HCT116 (cell line): Measurements from ENCODE around the gene GDPD5. TPM values are rescaled to one million over a fixed set of nuclear protein-coding genes. Genes with fewer than 3 reads are reported as not detected.

Experiments
- ATAC-seq: fragments of 200-7000 bp; cut with Tn5 transposase; 2 replicates; pipeline ENCODE4 v1.9.1; 2020; ENCODE audit warnings: mild to moderate bottlenecking, moderate library complexity
- BruUV-seq: library from RNA; stranded (reverse); fragments of 400-500 nt; replicated peaks from 2 replicates; lab custom pipeline; 2021; lab: Mats Ljungman, UMichigan
- CTCF ChIA-PET: fragments of 300-600 bp; sonication (Branson Sonifier 250); formaldehyde crosslinking; loops from one replicate; lab custom pipeline; 2021; ENCODE audit warnings: antibody characterized with exemption; lab: Charles Lee
- POLR2A ChIA-PET: fragments of 300-600, 350-600 bp; sonication (Branson Sonifier 250); formaldehyde crosslinking; loops from one replicate; lab custom pipeline; 2021; ENCODE audit warnings: antibody characterized with exemption; lab: Charles Lee
- RAD21 ChIA-PET, 2 experiments: fragments of 300-600 bp; sonication (Branson Sonifier 250); formaldehyde crosslinking; loops; one replicate each; lab custom pipeline; 2023; ENCODE audit warnings: low total read pairs in 2 of 2; ENCODE audit not compliant: uncharacterized antibody in 2 of 2, unreplicated experiment in 2 of 2, low non-redundant PET in 1 of 2; lab: Charles Lee
- DNase-seq: peaks from one replicate; pipeline ENCODE4 v3.0.0-alpha.2; 2010; ENCODE audit warnings: low read depth, low spot score
- H2AFZ ChIP-seq: fragments of 200-600 bp; shearing (Covaris generic), sonication (generic); 2 replicates; pipeline ENCODE4 v1.6.1; 2017; ENCODE audit warnings: low read depth, mixed run types, mixed read lengths, antibody characterized with exemption, low read length; ENCODE audit not compliant: poor library complexity, severe bottlenecking
- H3K27ac ChIP-seq: 2 replicates; pipeline ENCODE4 v1.5.1; 2012; ENCODE audit warnings: low read depth, low read length
- H3K27me3 ChIP-seq: fragments of 200-600 bp; sonication (generic); 2 replicates; pipeline ENCODE4 v1.6.1; 2016; ENCODE audit warnings: mixed run types, low read length, mixed read lengths; ENCODE audit not compliant: insufficient read depth
- H3K36me3 ChIP-seq, 2 experiments: fragments of 200-500 bp in 1 of 2; fragments of 200-600 bp in 1 of 2; sonication (Bioruptor generic) in 1 of 2; sonication (generic) in 1 of 2; 2 replicates each; pipeline versions ENCODE4 v1.5.1 to v1.6.1; 2014 to 2016; ENCODE audit warnings: low read length in 2 of 2, inconsistent platforms in 1 of 2, mixed read lengths in 1 of 2, mixed run types in 1 of 2; ENCODE audit not compliant: insufficient read depth in 2 of 2, control insufficient read depth in 1 of 2
- H3K4me1 ChIP-seq, 2 experiments: fragments of 200-600 bp in 1 of 2; sonication (generic) in 1 of 2; 2 replicates each; pipeline versions ENCODE4 v1.5.1 to v1.6.1; 2012 to 2017; ENCODE audit warnings: low read length in 2 of 2, inconsistent platforms in 1 of 2, mild to moderate bottlenecking in 1 of 2, mixed read lengths in 1 of 2, mixed run types in 1 of 2, moderate library complexity in 1 of 2; ENCODE audit not compliant: insufficient read depth in 2 of 2, control insufficient read depth in 1 of 2
- H3K4me2 ChIP-seq: fragments of 200-600 bp; sonication (generic); 2 replicates; pipeline ENCODE4 v1.6.1; 2017; ENCODE audit warnings: mixed run types, low read length, mixed read lengths
- H3K4me3 ChIP-seq, 2 experiments: fragments of 200-600 bp in 1 of 2; sonication (generic) in 1 of 2; replicated peaks in 1 of 2; 2 replicates each; pipeline ENCODE4 v1.5.1; 2011 to 2016; ENCODE audit warnings: low read length in 2 of 2, control low read depth in 1 of 2, low read depth in 1 of 2, mild to moderate bottlenecking in 1 of 2, mixed read lengths in 1 of 2, mixed run types in 1 of 2
- H3K79me2 ChIP-seq: fragments of 200-600 bp; sonication (generic); 2 replicates; pipeline ENCODE4 v1.6.1; 2017; ENCODE audit warnings: mild to moderate bottlenecking, mixed run types, low read length, moderate library complexity, mixed read lengths; ENCODE audit not compliant: insufficient read depth
- H3K9ac ChIP-seq: fragments of 200-600 bp; sonication (generic); 2 replicates; pipeline ENCODE4 v1.6.1; 2016; ENCODE audit warnings: low read length, mixed read lengths
- H3K9me2 ChIP-seq: fragments of 200-600 bp; sonication (generic), shearing (Covaris generic); 2 replicates; pipeline ENCODE4 v1.6.1; 2017; ENCODE audit warnings: mixed run types, mild to moderate bottlenecking, moderate library complexity; ENCODE audit not compliant: insufficient read depth
- H3K9me3 ChIP-seq, 2 experiments: fragments of 200-500 bp in 1 of 2; fragments of 200-600 bp in 1 of 2; sonication (Bioruptor generic) in 1 of 2; sonication (generic) in 1 of 2; 2 replicates each; pipeline ENCODE4 v1.6.1; 2014 to 2017; ENCODE audit warnings: low read length in 2 of 2, mixed read lengths in 2 of 2, inconsistent platforms in 1 of 2, low read depth in 1 of 2, mild to moderate bottlenecking in 1 of 2, mixed run types in 1 of 2, moderate library complexity in 1 of 2; ENCODE audit not compliant: control insufficient read depth in 1 of 2, insufficient read depth in 1 of 2
- H4K20me1 ChIP-seq: fragments of 200-600 bp; sonication (generic), shearing (Covaris generic); 2 replicates; pipeline ENCODE4 v1.6.1; 2017; ENCODE audit warnings: mixed run types, mild to moderate bottlenecking, moderate library complexity; ENCODE audit not compliant: insufficient read depth
- CEBPB ChIP-seq: IDR thresholded peaks from 2 replicates; pipeline ENCODE4 v1.6.1; 2012; ENCODE audit warnings: low read depth
- CTCF ChIP-seq, 3 experiments: fragments of 200-600 bp in 1 of 3; sonication (generic) in 1 of 3; IDR thresholded peaks in 2 of 3; conservative IDR thresholded peaks in 1 of 3; 2 replicates each; pipeline ENCODE4 v1.5.1; 2012 to 2017; ENCODE audit warnings: low read depth in 2 of 3, low read length in 2 of 3, antibody characterized with exemption in 1 of 3, borderline replicate concordance in 1 of 3, control low read depth in 1 of 3, mild to moderate bottlenecking in 1 of 3, mixed read lengths in 1 of 3, mixed run types in 1 of 3, moderate library complexity in 1 of 3; ENCODE audit not compliant: insufficient read depth in 1 of 3
- EGR1 ChIP-seq: IDR thresholded peaks from 2 replicates; pipeline ENCODE4 v1.6.1; 2012; ENCODE audit warnings: low read depth
- EZH2 ChIP-seq: fragments of 200-600 bp; sonication (generic); IDR thresholded peaks from 2 replicates; pipeline ENCODE4 v1.6.1; 2017; ENCODE audit warnings: antibody characterized with exemption, mixed run types
- EZH2phosphoT487 ChIP-seq: fragments of 200-600 bp; IDR thresholded peaks from 2 replicates; pipeline ENCODE4 v1.6.1; 2018; ENCODE audit warnings: antibody characterized with exemption, borderline replicate concordance
- FOSL1 ChIP-seq: IDR thresholded peaks from 2 replicates; pipeline ENCODE4 v1.6.1; 2012; ENCODE audit warnings: low read depth
- POLR2A ChIP-seq: IDR thresholded peaks from 2 replicates; pipeline ENCODE4 v1.7.0; 2011; ENCODE audit warnings: borderline replicate concordance; ENCODE audit not compliant: insufficient read depth, insufficient read length; ENCODE audit errors: extremely low read depth
- POLR2AphosphoS5 ChIP-seq: IDR thresholded peaks from 2 replicates; pipeline ENCODE4 v1.6.1; 2011; ENCODE audit warnings: mild to moderate bottlenecking, low read depth, low read length, moderate library complexity
- RAD21 ChIP-seq: IDR thresholded peaks from 2 replicates; pipeline ENCODE4 v1.6.1; 2012; ENCODE audit warnings: low read depth, mild to moderate bottlenecking
- intact Hi-C: fragments of 100-400 bp; cut with micrococcal nuclease; formaldehyde crosslinking; loops from 2 replicates; pipeline ENCODE4 v1.10.0; 2022
- total RNA-seq: library from RNA; stranded (reverse); gene quantifications from one replicate; pipeline ENCODE4 v1.2.1, GENCODE V29; 2021; ENCODE audit not compliant: unreplicated experiment

The GDPD5 gene
- total RNA-seq, 1 experiment from 2014 or later, result 27.5 TPM

GRCh38 chr11:75432911-75433321 lies 92.8 kb downstream of the GDPD5 start, which contains the start of gene KLHL35:
Gene KLHL35 (minus strand): TSS chr11:75433203. CDS start chr11:75430629, 2,574 bp downstream.
- ChIA-PET RAD21 (no interaction called here), POLR2A (no interaction called here), CTCF (no interaction called here)
- H2AFZ ChIP-seq, result no peak within 1 kb of the TSS
- no peaks in the 10 kb centered on the region for H3K27me3 ChIP-seq
- H3K9me2 ChIP-seq, result no peaks in the 10 kb centered on the region
- H3K4me3 ChIP-seq, result no peak within 1 kb of the TSS
- no peaks in the 10 kb centered on the region for H4K20me1 ChIP-seq
- DNase-seq, result no peak
- H3K27ac ChIP-seq, result no peak within 1 kb of the TSS
- no peaks in the 10 kb centered on the region for H3K79me2 ChIP-seq
- no peaks in the 10 kb centered on the region for H3K9me3 ChIP-seq
- ATAC-seq, result no peak
- intact Hi-C loops, result no loop called here
- no TSS peak for BruUV-seq
- H3K36me3 ChIP-seq, result no peaks in the 10 kb centered on the region
- no peak within 1 kb of the TSS for H3K9ac ChIP-seq
- H3K4me1 ChIP-seq, result peaks cover 0 to 24% of the 10 kb centered on the region in 2 experiments; a peak in 2 of 4 replicates
- TF ChIP-seq EZH2phosphoT487, result no peak
- TF ChIP-seq EZH2, result no peak
- TF ChIP-seq EGR1, result no peak
- TF ChIP-seq POLR2AphosphoS5, result no peak
- no peak for TF ChIP-seq CEBPB
- no peak for TF ChIP-seq FOSL1
- no peak for TF ChIP-seq RAD21
- no peak for TF ChIP-seq POLR2A
- TF ChIP-seq CTCF (IDR thresholded peaks at IDR 0.05 in 2 of 3, conservative IDR thresholded peaks at IDR 0.05 in 1 of 3; ENCODE audit: borderline replicate concordance in 1 of 3, insufficient read depth in 1 of 3, low read depth in 2 of 3, low read length in 2 of 3), result no peak
- H3K4me2 ChIP-seq, result 0 out of 2 replicates have a peak within 1 kb of the TSS, but pooled peaks have one; percentile 1
